Activated naive CD8-positive, alpha-beta T cell (primary cell): ENCODE results near the gene RIPPLY2.
"Not testable (repeated sequence)": the region's sequence is repeated elsewhere in the genome, so short reads cannot be mapped to it uniquely, and the experiment has no call there.

Source experiments
- H3K27ac Mint-ChIP-seq: one replicate; pipeline ENCODE4 v1.8.0; 2021; ENCODE audit warnings: mixed read lengths
- H3K27me3 Mint-ChIP-seq: one replicate; pipeline ENCODE4 v1.8.0; 2021; ENCODE audit warnings: mixed read lengths
- H3K36me3 Mint-ChIP-seq: one replicate; pipeline ENCODE4 v1.8.0; 2021; ENCODE audit warnings: mixed read lengths
- H3K4me1 Mint-ChIP-seq: one replicate; pipeline ENCODE4 v1.8.0; 2021; ENCODE audit warnings: low read depth, mixed read lengths
- H3K4me3 Mint-ChIP-seq: one replicate; pipeline ENCODE4 v1.8.0; 2021; ENCODE audit warnings: mild to moderate bottlenecking, mixed read lengths
- H3K9me3 Mint-ChIP-seq: one replicate; pipeline ENCODE4 v1.8.0; 2021; ENCODE audit warnings: low read depth, mixed read lengths

Gene RIPPLY2

GRCh38 chr6:83853178-83854000 is at the start of gene RIPPLY2:
TSS of gene RIPPLY2 (plus strand) at chr6:83853360. CDS start at chr6:83853417, 57 bp downstream.
- peaks cover 48% of the 10 kb centered on the region for H3K27me3 Mint-ChIP-seq
- H3K4me1 Mint-ChIP-seq, result peaks cover 16% of the 10 kb centered on the region
- H3K36me3 Mint-ChIP-seq, result peaks cover 2% of the 10 kb centered on the region
- peak within 1 kb of the TSS; percentile 68 for H3K4me3 Mint-ChIP-seq
- H3K27ac Mint-ChIP-seq, result no peak within 1 kb of the TSS
- no peaks in the 10 kb centered on the region for H3K9me3 Mint-ChIP-seq

- H3K27ac Mint-ChIP-seq, H3K4me1 Mint-ChIP-seq, H3K4me3 Mint-ChIP-seq: not testable (repeated sequence)
Observed at GRCh38 chr6:83803492-83803891, 49.7 kb upstream of the RIPPLY2 start.

GRCh38 chr6:83804886-83805285 is 48.3 kb upstream of the RIPPLY2 start:
- no peak overlapping the region for H3K27ac Mint-ChIP-seq
- peaks cover 8% of the 10 kb centered on the region for H3K27me3 Mint-ChIP-seq
- no peaks in the 10 kb centered on the region for H3K36me3 Mint-ChIP-seq

More at GRCh38 chr6:83803492-83803891, 49.7 kb upstream of the RIPPLY2 start:
- H3K9me3 Mint-ChIP-seq, H3K27me3 Mint-ChIP-seq, H3K36me3 Mint-ChIP-seq: not testable (repeated sequence)

GRCh38 chr6:83808005-83808404 is 45.2 kb upstream of the RIPPLY2 start:
- Mint-ChIP-seq H3K4me3 (no peak overlapping the region), H3K4me1 (no peaks in the 10 kb centered on the region), H3K9me3 (peaks cover 5% of the 10 kb centered on the region), H3K27me3 (peaks cover 11% of the 10 kb centered on the region), H3K36me3 (no peaks in the 10 kb centered on the region), H3K27ac (no peak overlapping the region)

More at GRCh38 chr6:83804886-83805285, 48.3 kb upstream of the RIPPLY2 start:
- Mint-ChIP-seq H3K4me3 (no peak overlapping the region), H3K9me3 (peaks cover 5% of the 10 kb centered on the region), H3K4me1 (no peaks in the 10 kb centered on the region)

- Mint-ChIP-seq H3K9me3 (peaks cover 5% of the 10 kb centered on the region), H3K27me3 (peaks cover 8% of the 10 kb centered on the region), H3K4me3 (no peak overlapping the region), H3K27ac (no peak overlapping the region), H3K4me1 (no peaks in the 10 kb centered on the region), H3K36me3 (no peaks in the 10 kb centered on the region)
Observed at GRCh38 chr6:83808926-83809325, 44.2 kb upstream of the RIPPLY2 start.

GRCh38 chr6:83812595-83812994 is 40.6 kb upstream of the RIPPLY2 start:
- Mint-ChIP-seq H3K36me3 (no peaks in the 10 kb centered on the region), H3K4me1 (no peaks in the 10 kb centered on the region), H3K27me3 (peaks cover 7% of the 10 kb centered on the region), H3K4me3 (no peak overlapping the region), H3K9me3 (no peaks in the 10 kb centered on the region), H3K27ac (no peak overlapping the region)

- Mint-ChIP-seq H3K4me1 (no peaks in the 10 kb centered on the region), H3K27ac (no peak overlapping the region), H3K27me3 (peaks cover 7% of the 10 kb centered on the region), H3K36me3 (no peaks in the 10 kb centered on the region), H3K9me3 (no peaks in the 10 kb centered on the region), H3K4me3 (no peak overlapping the region)
Observed at GRCh38 chr6:83815631-83816272, 37.4 kb upstream of the RIPPLY2 start.

GRCh38 chr6:83822629-83823169 is 30.5 kb upstream of the RIPPLY2 start:
- Mint-ChIP-seq H3K4me1 (no peaks in the 10 kb centered on the region), H3K36me3 (no peaks in the 10 kb centered on the region), H3K9me3 (no peaks in the 10 kb centered on the region), H3K27ac (no peak overlapping the region), H3K27me3 (peaks cover 1% of the 10 kb centered on the region), H3K4me3 (no peak overlapping the region)

GRCh38 chr6:83824388-83824801 is 28.8 kb upstream of the RIPPLY2 start:
- H3K4me3 Mint-ChIP-seq, result no peak overlapping the region
- no peaks in the 10 kb centered on the region for H3K9me3 Mint-ChIP-seq
- H3K27me3 Mint-ChIP-seq, result peaks cover 1% of the 10 kb centered on the region
- no peaks in the 10 kb centered on the region for H3K36me3 Mint-ChIP-seq
- no peaks in the 10 kb centered on the region for H3K4me1 Mint-ChIP-seq
- no peak overlapping the region for H3K27ac Mint-ChIP-seq

GRCh38 chr6:83824831-83825230 is 28.3 kb upstream of the RIPPLY2 start:
- H3K36me3 Mint-ChIP-seq, result no peaks in the 10 kb centered on the region
- H3K27ac Mint-ChIP-seq, result no peak overlapping the region
- H3K4me1 Mint-ChIP-seq, result no peaks in the 10 kb centered on the region
- peaks cover 1% of the 10 kb centered on the region for H3K27me3 Mint-ChIP-seq
- no peaks in the 10 kb centered on the region for H3K9me3 Mint-ChIP-seq
- H3K4me3 Mint-ChIP-seq, result no peak overlapping the region

- no peaks in the 10 kb centered on the region for H3K4me1 Mint-ChIP-seq
- H3K27me3 Mint-ChIP-seq, result peaks cover 7% of the 10 kb centered on the region
- no peak overlapping the region for H3K4me3 Mint-ChIP-seq
- H3K9me3 Mint-ChIP-seq, result no peaks in the 10 kb centered on the region
- H3K36me3 Mint-ChIP-seq, result no peaks in the 10 kb centered on the region
- no peak overlapping the region for H3K27ac Mint-ChIP-seq
Observed at GRCh38 chr6:83827050-83827449, 26.1 kb upstream of the RIPPLY2 start.

- H3K36me3 Mint-ChIP-seq, result no peaks in the 10 kb centered on the region
- no peak overlapping the region for H3K4me3 Mint-ChIP-seq
- no peak overlapping the region for H3K27ac Mint-ChIP-seq
- no peaks in the 10 kb centered on the region for H3K4me1 Mint-ChIP-seq
- peaks cover 3% of the 10 kb centered on the region for H3K9me3 Mint-ChIP-seq
- H3K27me3 Mint-ChIP-seq, result peaks cover 18% of the 10 kb centered on the region
Observed at GRCh38 chr6:83838727-83839126, 14.4 kb upstream of the RIPPLY2 start.

GRCh38 chr6:83844170-83844569 is 9.0 kb upstream of the RIPPLY2 start:
- Mint-ChIP-seq H3K9me3 (no peaks in the 10 kb centered on the region), H3K36me3 (no peaks in the 10 kb centered on the region), H3K27ac (no peak overlapping the region), H3K4me3 (no peak overlapping the region), H3K4me1 (no peaks in the 10 kb centered on the region), H3K27me3 (peaks cover 11% of the 10 kb centered on the region)

GRCh38 chr6:83846291-83846690 is 6.9 kb upstream of the RIPPLY2 start:
- H3K27me3 Mint-ChIP-seq, result peaks cover 25% of the 10 kb centered on the region
- no peaks in the 10 kb centered on the region for H3K9me3 Mint-ChIP-seq
- no peaks in the 10 kb centered on the region for H3K36me3 Mint-ChIP-seq
- H3K27ac Mint-ChIP-seq, result no peak overlapping the region
- no peaks in the 10 kb centered on the region for H3K4me1 Mint-ChIP-seq
- H3K4me3 Mint-ChIP-seq, result no peak overlapping the region

- no peak overlapping the region for H3K4me3 Mint-ChIP-seq
- H3K36me3 Mint-ChIP-seq, result no peaks in the 10 kb centered on the region
- H3K27me3 Mint-ChIP-seq, result peaks cover 32% of the 10 kb centered on the region
- H3K4me1 Mint-ChIP-seq, result no peaks in the 10 kb centered on the region
- H3K27ac Mint-ChIP-seq, result no peak overlapping the region
- no peaks in the 10 kb centered on the region for H3K9me3 Mint-ChIP-seq
Observed at GRCh38 chr6:83847179-83847578, 6.0 kb upstream of the RIPPLY2 start.
